Measurements from ENCODE around the gene PID1. TPM values are rescaled to one million over a fixed set of nuclear protein-coding genes. Genes with fewer than 3 reads are reported as not detected.

Gene PID1
- total RNA-seq, 1 donor from 2014 or later, result not detected

GRCh38 chr2:229087843-229088516 is 183.1 kb downstream of the PID1 start:
- Mint-ChIP-seq H3K4me3 (ENCODE audit: unreplicated experiment) (no peak overlapping the region), H3K27ac (ENCODE audit: unreplicated experiment) (no peak overlapping the region), H3K36me3 (ENCODE audit: unreplicated experiment) (no peaks in the 10 kb centered on the region), H3K27me3 (ENCODE audit: unreplicated experiment) (no peaks in the 10 kb centered on the region), H3K9me3 (ENCODE audit: unreplicated experiment) (peaks cover 42% of the 10 kb centered on the region), H3K4me1 (ENCODE audit: unreplicated experiment) (no peaks in the 10 kb centered on the region)
- DNase-seq (ENCODE audit: extremely low spot score, unreplicated experiment), result no peak
- TF ChIP-seq, protein P1, sequence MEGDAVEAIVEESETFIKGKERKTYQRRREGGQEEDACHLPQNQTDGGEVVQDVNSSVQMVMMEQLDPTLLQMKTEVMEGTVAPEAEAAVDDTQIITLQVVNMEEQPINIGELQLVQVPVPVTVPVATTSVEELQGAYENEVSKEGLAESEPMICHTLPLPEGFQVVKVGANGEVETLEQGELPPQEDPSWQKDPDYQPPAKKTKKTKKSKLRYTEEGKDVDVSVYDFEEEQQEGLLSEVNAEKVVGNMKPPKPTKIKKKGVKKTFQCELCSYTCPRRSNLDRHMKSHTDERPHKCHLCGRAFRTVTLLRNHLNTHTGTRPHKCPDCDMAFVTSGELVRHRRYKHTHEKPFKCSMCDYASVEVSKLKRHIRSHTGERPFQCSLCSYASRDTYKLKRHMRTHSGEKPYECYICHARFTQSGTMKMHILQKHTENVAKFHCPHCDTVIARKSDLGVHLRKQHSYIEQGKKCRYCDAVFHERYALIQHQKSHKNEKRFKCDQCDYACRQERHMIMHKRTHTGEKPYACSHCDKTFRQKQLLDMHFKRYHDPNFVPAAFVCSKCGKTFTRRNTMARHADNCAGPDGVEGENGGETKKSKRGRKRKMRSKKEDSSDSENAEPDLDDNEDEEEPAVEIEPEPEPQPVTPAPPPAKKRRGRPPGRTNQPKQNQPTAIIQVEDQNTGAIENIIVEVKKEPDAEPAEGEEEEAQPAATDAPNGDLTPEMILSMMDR (IDR thresholded peaks at IDR 0.05), result no peak

- Mint-ChIP-seq H3K36me3 (ENCODE audit: unreplicated experiment) (no peaks in the 10 kb centered on the region), H3K27me3 (ENCODE audit: unreplicated experiment) (no peaks in the 10 kb centered on the region), H3K4me3 (ENCODE audit: unreplicated experiment) (no peak overlapping the region), H3K27ac (ENCODE audit: unreplicated experiment) (no peak overlapping the region), H3K4me1 (ENCODE audit: unreplicated experiment) (no peaks in the 10 kb centered on the region), H3K9me3 (ENCODE audit: unreplicated experiment) (peaks cover 44% of the 10 kb centered on the region)
- no peak for DNase-seq (ENCODE audit: extremely low spot score, unreplicated experiment)
- TF ChIP-seq, protein P1 (IDR thresholded peaks at IDR 0.05), result no peak
Measured at GRCh38 chr2:229087267-229087666, 183.8 kb downstream of the PID1 start.

GRCh38 chr2:229085439-229085838 is 185.6 kb downstream of the PID1 start:
- H3K9me3 Mint-ChIP-seq (ENCODE audit: unreplicated experiment), result peaks cover 54% of the 10 kb centered on the region
- H3K36me3 Mint-ChIP-seq (ENCODE audit: unreplicated experiment), result no peaks in the 10 kb centered on the region
- no peaks in the 10 kb centered on the region for H3K27me3 Mint-ChIP-seq (ENCODE audit: unreplicated experiment)
- DNase-seq (ENCODE audit: extremely low spot score, unreplicated experiment), result no peak
- H3K27ac Mint-ChIP-seq (ENCODE audit: unreplicated experiment), result no peak overlapping the region
- H3K4me3 Mint-ChIP-seq (ENCODE audit: unreplicated experiment), result no peak overlapping the region
- TF ChIP-seq, protein P1 (IDR thresholded peaks at IDR 0.05), result no peak
- H3K4me1 Mint-ChIP-seq (ENCODE audit: unreplicated experiment), result no peaks in the 10 kb centered on the region

- TF ChIP-seq, protein P1 (IDR thresholded peaks at IDR 0.05), result no peak
- no peak overlapping the region for H3K4me3 Mint-ChIP-seq (ENCODE audit: unreplicated experiment)
- H3K27ac Mint-ChIP-seq (ENCODE audit: unreplicated experiment), result no peak overlapping the region
- DNase-seq (ENCODE audit: extremely low spot score, unreplicated experiment), result no peak
- no peaks in the 10 kb centered on the region for H3K4me1 Mint-ChIP-seq (ENCODE audit: unreplicated experiment)
- H3K36me3 Mint-ChIP-seq (ENCODE audit: unreplicated experiment), result no peaks in the 10 kb centered on the region
- H3K9me3 Mint-ChIP-seq (ENCODE audit: unreplicated experiment), result peaks cover 53% of the 10 kb centered on the region
- H3K27me3 Mint-ChIP-seq (ENCODE audit: unreplicated experiment), result no peaks in the 10 kb centered on the region
Measured at GRCh38 chr2:229084447-229084846, 186.6 kb downstream of the PID1 start.

DNA sequence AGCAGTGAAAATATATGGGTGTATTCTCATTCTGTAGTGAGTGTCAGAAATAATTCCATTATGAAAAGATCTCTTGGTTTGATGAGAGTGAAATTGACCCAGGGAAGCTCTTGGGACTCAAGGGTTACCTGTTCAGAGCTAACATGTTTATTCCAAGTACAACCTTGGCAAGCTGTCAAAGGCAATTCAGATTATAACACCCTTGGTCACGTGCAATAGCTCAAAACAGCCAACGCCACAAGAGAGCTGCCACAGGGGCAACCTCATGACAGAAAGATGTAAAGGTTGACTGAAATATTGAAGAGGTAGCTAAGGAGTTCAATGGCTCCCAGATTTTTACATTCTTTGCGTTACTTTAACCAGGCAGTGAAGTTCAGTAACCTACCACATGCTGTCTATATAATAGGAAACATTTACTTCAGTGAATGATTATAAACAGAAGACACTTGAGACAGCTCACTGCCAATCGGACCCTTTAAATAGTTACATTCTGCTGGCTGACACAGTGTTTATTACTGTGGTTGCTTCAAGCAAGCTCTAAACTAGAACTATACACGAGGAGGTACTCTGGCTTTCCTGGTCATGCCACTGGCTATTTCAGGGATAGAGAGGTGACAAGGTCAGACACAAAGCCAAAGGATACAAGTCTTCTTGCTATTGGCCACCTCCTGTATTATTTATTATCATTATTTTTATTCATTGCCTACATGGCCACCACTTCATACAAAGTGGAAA is 187.3 kb downstream of the PID1 start:
- H3K9me3 Mint-ChIP-seq (ENCODE audit: unreplicated experiment), result peaks cover 52% of the 10 kb centered on the region
- TF ChIP-seq, protein P1 (IDR thresholded peaks at IDR 0.05), result no peak
- no peaks in the 10 kb centered on the region for H3K36me3 Mint-ChIP-seq (ENCODE audit: unreplicated experiment)
- DNase-seq (ENCODE audit: extremely low spot score, unreplicated experiment), result no peak
- H3K27me3 Mint-ChIP-seq (ENCODE audit: unreplicated experiment), result no peaks in the 10 kb centered on the region
- no peaks in the 10 kb centered on the region for H3K4me1 Mint-ChIP-seq (ENCODE audit: unreplicated experiment)
- no peak overlapping the region for H3K4me3 Mint-ChIP-seq (ENCODE audit: unreplicated experiment)
- no peak overlapping the region for H3K27ac Mint-ChIP-seq (ENCODE audit: unreplicated experiment)
